ENCODE data around the gene MYH13.

DNA sequence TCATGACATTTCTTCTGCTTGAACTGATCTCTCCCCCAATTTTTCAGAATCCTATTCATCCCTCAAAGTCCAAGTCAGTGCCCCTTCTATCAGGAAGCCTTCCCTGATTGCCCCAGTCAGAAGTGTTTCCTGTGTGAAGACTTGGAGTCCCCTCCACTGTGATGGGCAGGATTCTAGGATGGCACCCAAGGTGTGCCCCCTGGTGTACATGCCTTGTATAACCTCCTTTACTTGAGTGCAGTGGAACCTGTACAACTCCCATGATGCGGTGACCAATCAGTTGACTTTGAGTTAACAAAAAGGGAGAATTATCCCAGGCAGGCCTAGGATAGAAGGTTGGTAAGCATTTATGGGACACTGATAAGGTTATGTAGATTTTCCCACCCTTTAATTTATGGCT, 23.4 kb downstream of the MYH13 start:
- no peak for TF ChIP-seq EZH2 (IDR thresholded peaks at IDR 0.05)
- TF ChIP-seq, protein P1, sequence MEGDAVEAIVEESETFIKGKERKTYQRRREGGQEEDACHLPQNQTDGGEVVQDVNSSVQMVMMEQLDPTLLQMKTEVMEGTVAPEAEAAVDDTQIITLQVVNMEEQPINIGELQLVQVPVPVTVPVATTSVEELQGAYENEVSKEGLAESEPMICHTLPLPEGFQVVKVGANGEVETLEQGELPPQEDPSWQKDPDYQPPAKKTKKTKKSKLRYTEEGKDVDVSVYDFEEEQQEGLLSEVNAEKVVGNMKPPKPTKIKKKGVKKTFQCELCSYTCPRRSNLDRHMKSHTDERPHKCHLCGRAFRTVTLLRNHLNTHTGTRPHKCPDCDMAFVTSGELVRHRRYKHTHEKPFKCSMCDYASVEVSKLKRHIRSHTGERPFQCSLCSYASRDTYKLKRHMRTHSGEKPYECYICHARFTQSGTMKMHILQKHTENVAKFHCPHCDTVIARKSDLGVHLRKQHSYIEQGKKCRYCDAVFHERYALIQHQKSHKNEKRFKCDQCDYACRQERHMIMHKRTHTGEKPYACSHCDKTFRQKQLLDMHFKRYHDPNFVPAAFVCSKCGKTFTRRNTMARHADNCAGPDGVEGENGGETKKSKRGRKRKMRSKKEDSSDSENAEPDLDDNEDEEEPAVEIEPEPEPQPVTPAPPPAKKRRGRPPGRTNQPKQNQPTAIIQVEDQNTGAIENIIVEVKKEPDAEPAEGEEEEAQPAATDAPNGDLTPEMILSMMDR (IDR thresholded peaks at IDR 0.05), result peak; percentile 53

All from neural progenitor cell (in vitro differentiated cells).